Kidney (tissue), 14 donors: ENCODE results near the gene SAMD7. TPM values are rescaled to one million over a fixed set of nuclear protein-coding genes. Genes with fewer than 3 reads are reported as not detected.
A peak's percentile ranks its signal among the peaks of the same experiment; 100 is the strongest.

ENCODE experiments used
- DNase-seq, 5 donors: peaks; one replicate each; pipeline ENCODE4 v3.0.0-alpha.2; 2013 to 2020
- FAIRE-seq: peaks from 2 replicates; lab custom pipeline; 2012; peaks lifted over from hg19 to GRCh38; lab: Jason Lieb, UNC
- H3K27ac ChIP-seq, 2 donors: one replicate each; pipeline ENCODE4 v1.7.0; 2013; ENCODE audit warnings: low read depth in 2 of 2, low read length in 2 of 2, inconsistent platforms in 1 of 2
- H3K27me3 ChIP-seq: one replicate; pipeline ENCODE4 v1.7.1; 2013; ENCODE audit warnings: low read length, inconsistent platforms; ENCODE audit not compliant: control insufficient read depth, insufficient read depth
- H3K36me3 ChIP-seq, 3 donors: one replicate each; pipeline versions ENCODE4 v1.7.0 to v1.7.1; 2013; ENCODE audit warnings: low read length in 3 of 3, control low read depth in 1 of 3, inconsistent platforms in 1 of 3; ENCODE audit not compliant: insufficient read depth in 3 of 3, control insufficient read depth in 2 of 3
- H3K4me1 ChIP-seq, 3 donors: one replicate each; pipeline versions ENCODE4 v1.7.0 to v1.7.1; 2013; ENCODE audit warnings: low read length in 3 of 3, inconsistent platforms in 1 of 3, low read depth in 1 of 3; ENCODE audit not compliant: control insufficient read depth in 2 of 3, insufficient read depth in 2 of 3
- H3K4me3 ChIP-seq, 3 donors: one replicate each; pipeline versions ENCODE4 v1.7.0 to v1.8.1; 2013; ENCODE audit warnings: low read length in 3 of 3, control low read depth in 1 of 3, inconsistent platforms in 1 of 3
- H3K9ac ChIP-seq, 3 donors: one replicate each; pipeline versions ENCODE4 v1.7.0 to v1.7.1; 2013; ENCODE audit warnings: low read length in 3 of 3, control low read depth in 1 of 3, inconsistent platforms in 1 of 3
- H3K9me3 ChIP-seq, 3 donors: one replicate each; pipeline versions ENCODE4 v1.7.0 to v1.7.1; 2013; ENCODE audit warnings: low read length in 3 of 3, control low read depth in 1 of 3, inconsistent platforms in 1 of 3; ENCODE audit not compliant: control insufficient read depth in 2 of 3, insufficient read depth in 1 of 3
- intact Hi-C: fragments of 100-400 bp; cut with DNase I; formaldehyde crosslinking; loops from one replicate; pipeline ENCODE4 v1.11.1; 2022
- polyA plus RNA-seq: library from polyadenylated mRNA; stranded (reverse); fragments of 350-450 nt; fragmentation: Illumina TruSeq; extraction: RNeasy Lipid Tissue Mini Kit (QIAGEN cat#74804); gene quantifications from one replicate; pipeline ENCODE4 v1.2.3, GENCODE V29; 2014; ENCODE audit warnings: low read depth, low replicate concordance; ENCODE audit not compliant: insufficient read depth
- total RNA-seq: library from RNA; stranded (reverse); fragmentation: NEBNext Ultra II Directional; extraction: Animal tissue kit (Norgen Biotek cat#: 25700); gene quantifications from one replicate; pipeline ENCODE4 v1.2.1, GENCODE V29; 2021
- TF ChIP-seq, protein P1 (sequence below): IDR thresholded peaks from 3 replicates; pipeline ENCODE4 v1.5.1; 2012; ENCODE audit warnings: mild to moderate bottlenecking, moderate library complexity, borderline replicate concordance; ENCODE audit not compliant: insufficient read depth; ENCODE audit errors: extremely low read depth
- donor health status: control.
- donor health status: control.
- donor health status: control.
- donor health status: control.
- donor health status: control.
- donor health status: DM: yes; HTN: yes; CAD: no.
- donor health status: Normal renal cell carcinoma (clear cell type).

SAMD7 gene
- total and polyA plus RNA-seq, 2 donors from 2014 or later: not detected

GRCh38 chr3:169966428-169966950 is 55.1 kb downstream of the SAMD7 start, which contains the start of gene SEC62:
TSS of gene SEC62 (plus strand) at chr3:169966807. CDS start at chr3:169966823, 16 bp downstream.
- TF ChIP-seq, protein P1, sequence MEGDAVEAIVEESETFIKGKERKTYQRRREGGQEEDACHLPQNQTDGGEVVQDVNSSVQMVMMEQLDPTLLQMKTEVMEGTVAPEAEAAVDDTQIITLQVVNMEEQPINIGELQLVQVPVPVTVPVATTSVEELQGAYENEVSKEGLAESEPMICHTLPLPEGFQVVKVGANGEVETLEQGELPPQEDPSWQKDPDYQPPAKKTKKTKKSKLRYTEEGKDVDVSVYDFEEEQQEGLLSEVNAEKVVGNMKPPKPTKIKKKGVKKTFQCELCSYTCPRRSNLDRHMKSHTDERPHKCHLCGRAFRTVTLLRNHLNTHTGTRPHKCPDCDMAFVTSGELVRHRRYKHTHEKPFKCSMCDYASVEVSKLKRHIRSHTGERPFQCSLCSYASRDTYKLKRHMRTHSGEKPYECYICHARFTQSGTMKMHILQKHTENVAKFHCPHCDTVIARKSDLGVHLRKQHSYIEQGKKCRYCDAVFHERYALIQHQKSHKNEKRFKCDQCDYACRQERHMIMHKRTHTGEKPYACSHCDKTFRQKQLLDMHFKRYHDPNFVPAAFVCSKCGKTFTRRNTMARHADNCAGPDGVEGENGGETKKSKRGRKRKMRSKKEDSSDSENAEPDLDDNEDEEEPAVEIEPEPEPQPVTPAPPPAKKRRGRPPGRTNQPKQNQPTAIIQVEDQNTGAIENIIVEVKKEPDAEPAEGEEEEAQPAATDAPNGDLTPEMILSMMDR: peak; percentile 25

DNA sequence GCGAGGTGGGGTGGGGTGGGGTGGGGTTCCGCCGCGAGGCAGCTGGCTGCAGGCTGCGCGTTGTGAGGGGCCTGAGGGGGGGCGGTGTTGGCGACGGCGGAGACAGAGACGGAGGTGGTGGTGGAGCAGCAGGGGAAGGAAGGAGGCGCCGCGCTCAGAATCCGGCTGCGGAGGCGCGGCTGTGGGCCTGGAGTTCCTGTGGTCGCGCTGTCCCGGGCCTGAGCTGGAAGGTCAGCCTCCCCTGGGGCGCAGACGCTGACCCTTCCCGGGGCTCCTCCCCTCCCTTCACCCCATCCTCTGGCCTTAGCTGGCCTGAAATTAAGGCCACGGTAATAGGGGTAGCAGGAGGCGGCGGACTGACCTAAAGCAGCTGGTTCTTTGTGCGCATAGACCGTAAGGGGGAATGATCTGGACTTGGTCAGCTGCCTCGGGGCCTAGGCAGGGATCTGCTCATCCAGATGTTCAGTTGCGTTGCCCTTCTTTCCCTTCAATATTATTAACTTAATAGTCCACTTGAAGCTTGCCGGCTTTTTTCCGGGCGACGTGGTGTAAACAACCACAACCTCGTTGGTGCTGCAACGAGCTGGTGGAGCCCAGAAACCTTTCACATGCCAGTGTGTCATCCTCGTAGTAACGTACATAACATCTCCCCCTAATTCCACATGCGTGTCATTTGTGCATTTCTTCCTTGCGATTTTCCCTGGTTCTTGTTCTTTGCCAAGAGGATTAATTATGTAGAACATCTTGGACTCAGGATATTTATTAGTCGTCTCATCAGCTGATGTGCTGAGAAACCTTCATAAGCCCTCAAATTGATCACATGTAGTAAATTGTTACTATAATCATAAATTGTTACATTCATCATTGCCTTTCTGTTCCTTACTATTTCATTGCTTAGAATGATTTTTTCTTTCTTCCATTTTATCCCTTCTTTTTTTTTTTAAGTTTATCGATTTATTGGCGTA is 55.9 kb downstream of the SAMD7 start:
- DNase-seq: peak in 2 of 5 donors; percentile 77 to 89

More at GRCh38 chr3:169966428-169966950, 55.1 kb downstream of the SAMD7 start, which contains the start of gene SEC62:
- H3K9ac ChIP-seq: peak within 1 kb of the TSS; percentile 86 to 98 (median 88)
- FAIRE-seq: no peak
- H3K27ac ChIP-seq: peak within 1 kb of the TSS; percentile 93 to 96
- H3K36me3 ChIP-seq: peaks cover 0 to 3% (median 0%) of the 10 kb centered on the region in 3 donors
- intact Hi-C loops: no loop called here
- DNase-seq: peak; percentile 96 to 98 (median 97)
- no peaks in the 10 kb centered on the region for H3K27me3 ChIP-seq
- no peaks in the 10 kb centered on the region for H3K9me3 ChIP-seq
- peak within 1 kb of the TSS; percentile 74 to 96 (median 95) for H3K4me3 ChIP-seq
- H3K4me1 ChIP-seq: peaks cover 2 to 5% (median 5%) of the 10 kb centered on the region in 3 donors

GRCh38 chr3:169968224-169968885 is 57.0 kb downstream of the SAMD7 start:
- H3K9ac ChIP-seq: peak overlapping the region; percentile 50 to 98 (median 86)

More for the DNA sequence above, 55.9 kb downstream of the SAMD7 start:
- FAIRE-seq: no peak
- TF ChIP-seq, protein P1: no peak
- Histone ChIP-seq H3K4me1 (peaks cover 4 to 5% (median 5%) of the 10 kb centered on the region in 3 donors), H3K4me3 (peak overlapping the region; percentile 74 to 96 (median 95)), H3K9me3 (no peaks in the 10 kb centered on the region), H3K27me3 (no peaks in the 10 kb centered on the region), H3K36me3 (peaks cover 0 to 4% (median 0%) of the 10 kb centered on the region in 3 donors), H3K27ac (peak overlapping the region; percentile 93 to 96), H3K9ac (peak overlapping the region; percentile 56 to 98 (median 86))
- intact Hi-C loops: no loop called here

More at GRCh38 chr3:169968224-169968885, 57.0 kb downstream of the SAMD7 start:
- intact Hi-C loops: no loop called here
- DNase-seq (peak in 1 of 5 donors; percentile 7), FAIRE-seq (no peak)
- Histone ChIP-seq H3K36me3 (peaks cover 0 to 4% (median 0%) of the 10 kb centered on the region in 3 donors), H3K27me3 (no peaks in the 10 kb centered on the region), H3K27ac (peak overlapping the region in 1 of 2 donors; percentile 23), H3K9me3 (no peaks in the 10 kb centered on the region), H3K4me3 (peak overlapping the region; percentile 33 to 96 (median 95)), H3K4me1 (peaks cover 4 to 5% (median 5%) of the 10 kb centered on the region in 3 donors)
- TF ChIP-seq, protein P1: no peak
